Medulla oblongata (tissue), 1 donor: ENCODE measurements around the gene CHERP.

ENCODE experiments used
- DNase-seq: peaks from one replicate; pipeline ENCODE4 v3.0.0-alpha.2; 2015; ENCODE audit errors: extremely low spot score

CHERP gene

DNA sequence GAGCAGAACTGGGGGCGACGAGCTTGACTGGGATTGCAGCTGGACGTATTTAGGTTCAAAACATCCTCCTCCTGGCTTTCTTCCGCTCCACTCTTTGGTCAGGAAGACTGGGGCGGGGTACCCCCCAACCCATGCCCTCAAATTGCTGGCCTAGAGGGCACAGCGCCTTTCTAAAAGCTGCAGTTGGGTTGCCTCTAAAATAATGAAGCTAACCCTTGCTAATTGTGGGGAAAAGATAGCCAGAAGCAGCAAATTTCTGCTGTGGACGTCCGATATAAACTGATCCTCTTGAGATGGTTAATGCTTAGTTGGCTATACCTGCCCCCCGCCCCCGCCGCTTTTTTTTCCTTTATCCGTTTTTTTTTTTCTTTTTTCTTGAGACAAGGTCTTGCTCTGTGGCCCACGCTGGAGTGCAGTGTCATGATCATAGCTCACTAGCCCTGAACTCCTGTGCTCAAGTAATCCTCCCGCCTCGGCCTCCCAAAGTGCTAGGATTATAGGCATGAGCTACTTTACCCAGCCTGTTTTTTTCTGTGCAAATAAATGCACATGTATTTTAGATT is 754 bp upstream of the CHERP start:
- DNase-seq: no peak

DNA sequence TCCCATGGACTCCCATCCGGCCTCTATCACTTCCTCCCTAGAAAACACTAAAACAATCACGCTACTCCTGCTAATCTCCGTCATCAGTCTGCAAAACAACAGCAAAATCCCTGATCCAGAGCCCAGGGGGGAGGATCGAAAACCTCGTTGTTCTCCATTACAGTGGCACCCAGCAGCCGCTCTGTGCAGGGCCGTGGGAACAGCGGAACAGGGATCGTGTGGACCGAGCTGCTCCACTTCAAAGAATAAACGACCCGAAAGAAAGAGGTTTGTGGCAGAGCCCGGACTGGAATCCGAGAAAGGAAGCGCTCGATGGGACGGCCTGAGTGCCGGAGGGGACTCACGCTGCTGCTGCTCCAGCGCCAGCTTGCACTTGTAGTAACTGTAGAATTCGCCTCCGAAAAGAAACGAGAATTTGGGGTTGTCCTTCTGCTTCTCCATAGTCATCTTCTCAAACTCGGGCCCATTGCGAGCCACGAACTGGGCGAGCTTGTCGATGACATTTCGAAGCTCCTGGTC is 652 bp downstream of the CHERP start:
- no peak for DNase-seq

DNA sequence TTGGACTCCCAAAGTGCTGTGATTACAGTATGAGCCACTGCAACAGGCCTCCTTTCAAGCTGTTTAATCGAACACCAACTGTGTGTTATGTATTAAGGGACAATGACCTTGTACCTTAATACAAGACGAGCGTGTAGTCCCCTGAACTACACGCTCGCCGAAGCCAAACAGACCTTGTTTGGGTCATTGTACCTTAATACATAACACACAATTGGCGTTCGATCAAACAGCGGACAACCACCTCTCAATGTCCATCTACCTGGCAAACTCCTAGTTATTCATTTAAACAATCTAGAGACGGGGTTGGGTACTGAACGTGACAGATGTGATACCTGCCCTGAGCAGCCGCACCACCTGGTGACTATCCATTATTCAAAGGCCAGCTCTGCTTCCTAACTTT is 1.3 kb downstream of the CHERP start:
- no peak for DNase-seq

DNA sequence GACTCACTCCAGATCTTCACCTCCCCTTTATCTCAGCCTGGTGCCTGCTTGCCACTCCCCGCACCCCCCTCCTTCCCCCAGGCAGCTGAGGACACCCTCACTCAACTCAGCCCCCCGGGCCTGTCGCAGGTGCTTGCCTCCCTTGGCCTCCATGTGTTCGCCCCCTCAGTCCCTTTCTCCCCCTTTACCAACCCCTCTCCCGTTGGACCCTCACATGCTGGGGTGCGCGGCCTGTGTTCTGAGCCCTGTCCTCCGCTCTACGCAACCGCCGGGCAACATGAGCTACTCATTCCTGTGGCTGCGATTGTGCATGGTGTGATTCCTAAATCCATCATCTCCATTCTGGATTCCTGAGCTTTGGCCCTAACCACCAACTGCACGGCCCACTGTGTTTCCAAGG is 5.1 kb downstream of the CHERP start:
- DNase-seq: no peak

DNA sequence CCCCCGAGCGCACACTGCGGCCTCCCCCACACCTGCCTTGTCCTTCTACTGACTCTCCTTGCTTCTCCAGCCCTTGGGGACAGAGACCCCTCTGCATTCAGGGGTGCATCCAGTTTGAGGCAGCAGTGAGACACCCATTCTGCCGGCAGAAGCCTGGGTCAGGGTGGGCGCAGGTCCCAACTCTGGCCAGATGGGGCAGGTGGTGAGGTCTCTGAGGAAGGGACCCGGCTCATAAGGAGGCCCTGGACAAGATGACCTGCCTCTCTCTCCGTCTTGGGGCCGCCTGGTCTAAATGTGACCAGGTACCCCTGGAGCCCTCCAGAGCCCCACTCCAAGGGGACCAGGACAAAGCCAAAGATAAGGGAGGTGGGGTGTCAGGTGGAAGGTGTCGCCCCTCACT is 6.1 kb downstream of the CHERP start:
- DNase-seq: no peak

DNA sequence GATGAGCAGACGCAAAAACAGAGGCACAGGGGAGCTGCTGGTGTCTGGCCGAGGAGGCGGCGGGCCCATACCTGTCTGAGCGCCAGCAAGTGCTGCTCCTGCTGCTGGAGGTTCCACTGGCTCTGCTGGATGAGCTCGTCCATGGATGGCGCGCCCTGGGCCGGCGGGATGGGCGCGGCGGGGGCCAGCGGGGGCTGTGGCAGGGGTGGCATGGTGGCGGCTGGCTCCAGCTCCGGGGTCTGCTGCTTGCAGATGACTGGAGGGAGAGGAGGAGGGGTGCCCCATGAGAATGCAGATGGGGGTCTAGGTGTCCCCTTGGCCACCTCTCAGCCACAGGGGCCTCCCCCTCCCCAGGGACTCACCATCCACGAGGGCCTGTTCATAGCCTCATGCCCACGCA is 6.9 kb downstream of the CHERP start:
- DNase-seq: no peak

DNA sequence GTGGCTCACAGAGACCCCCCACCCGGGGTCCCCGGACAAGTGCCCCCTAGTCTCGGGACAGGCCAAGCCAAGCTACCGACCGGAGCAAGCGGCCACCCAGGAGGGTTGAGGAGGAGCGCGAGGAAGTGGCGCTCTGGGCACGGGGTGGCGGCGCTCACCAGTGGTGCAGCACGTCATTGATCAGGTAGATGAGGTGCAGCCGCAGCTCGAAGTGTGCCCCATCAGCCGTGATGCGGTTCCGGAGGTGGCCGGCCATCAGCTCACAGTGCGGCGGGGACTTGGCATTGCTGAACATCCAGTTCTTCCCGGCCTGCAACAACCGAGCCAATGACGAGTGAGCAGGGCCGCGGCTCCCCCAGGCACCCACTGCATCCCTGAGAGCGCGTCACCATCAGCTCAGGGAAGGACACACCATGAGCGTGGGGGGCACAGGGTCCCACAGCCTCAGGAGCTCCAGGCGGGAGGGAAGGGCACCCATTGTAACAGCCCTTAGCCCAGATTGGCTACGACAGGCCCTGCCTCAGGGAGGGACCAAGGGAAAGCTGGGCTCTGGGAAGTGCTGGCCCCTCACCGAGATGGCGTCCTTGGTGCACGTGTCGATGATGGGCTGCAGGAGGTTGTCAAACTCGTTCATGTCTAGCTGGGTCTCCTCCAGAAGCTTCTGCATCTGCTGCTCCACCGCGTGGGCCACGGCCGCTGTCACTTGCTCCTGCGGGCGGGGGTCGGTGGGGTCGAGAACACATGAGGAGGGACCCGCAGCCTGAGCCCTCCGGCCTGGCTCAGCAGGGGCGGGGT is 9.6 kb downstream of the CHERP start:
- no peak for DNase-seq

DNA sequence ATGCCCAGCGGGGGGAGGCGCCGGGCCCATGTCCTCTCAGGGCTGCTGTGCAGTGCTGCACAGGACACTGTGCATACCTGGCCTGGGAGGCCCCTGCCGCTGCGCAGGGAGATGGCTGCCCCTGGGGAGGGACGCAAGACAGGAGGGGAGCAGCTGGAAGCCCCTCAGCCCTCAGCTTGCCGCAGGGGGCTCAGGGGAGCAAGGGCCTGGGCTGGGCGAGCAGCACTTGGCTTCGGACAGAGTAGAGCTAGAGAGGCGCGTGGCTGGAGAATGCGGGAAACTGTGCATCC is 10.9 kb downstream of the CHERP start:
- no peak for DNase-seq

DNA sequence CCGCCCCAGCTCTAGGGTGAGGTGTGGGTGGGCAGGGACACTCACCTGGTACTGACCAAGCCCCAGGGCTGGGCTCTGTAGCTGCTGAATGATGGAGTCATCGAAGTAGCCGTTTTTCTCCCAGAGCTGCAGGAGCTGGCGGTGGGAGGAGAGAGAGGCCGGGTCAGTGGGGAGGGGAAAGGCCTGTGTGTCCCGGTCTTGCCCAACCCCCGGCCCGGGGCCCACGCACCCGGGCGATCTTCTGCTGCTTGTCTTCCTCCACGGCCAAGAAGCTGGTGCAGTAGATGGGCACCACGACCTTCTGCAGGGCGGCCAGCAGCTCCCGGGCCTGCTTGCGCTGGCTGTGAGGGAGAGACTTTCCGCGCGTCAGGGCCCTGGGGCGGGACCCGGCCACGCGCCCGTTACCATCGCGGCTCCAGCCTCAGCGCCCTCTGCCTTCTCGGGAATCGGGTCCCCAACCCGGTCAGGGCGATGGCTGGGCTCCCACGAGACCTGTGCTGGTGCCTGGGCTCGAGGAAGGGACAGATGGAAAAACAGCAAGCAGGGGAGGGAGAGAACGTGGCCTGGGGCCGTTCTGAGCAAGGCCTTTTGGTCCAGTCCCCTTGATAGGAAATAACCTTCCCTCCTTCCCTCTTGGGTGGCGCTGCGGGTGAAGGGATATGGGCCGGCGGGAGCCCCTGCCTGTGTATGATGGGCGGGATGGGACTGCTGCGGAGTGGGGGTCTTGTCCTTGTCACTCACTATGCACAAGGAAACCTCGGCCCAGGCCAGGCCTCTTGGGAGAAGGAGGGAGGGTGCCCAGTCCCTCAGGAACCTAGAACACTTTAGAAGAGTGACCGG is 11.5 kb downstream of the CHERP start:
- DNase-seq: no peak

DNA sequence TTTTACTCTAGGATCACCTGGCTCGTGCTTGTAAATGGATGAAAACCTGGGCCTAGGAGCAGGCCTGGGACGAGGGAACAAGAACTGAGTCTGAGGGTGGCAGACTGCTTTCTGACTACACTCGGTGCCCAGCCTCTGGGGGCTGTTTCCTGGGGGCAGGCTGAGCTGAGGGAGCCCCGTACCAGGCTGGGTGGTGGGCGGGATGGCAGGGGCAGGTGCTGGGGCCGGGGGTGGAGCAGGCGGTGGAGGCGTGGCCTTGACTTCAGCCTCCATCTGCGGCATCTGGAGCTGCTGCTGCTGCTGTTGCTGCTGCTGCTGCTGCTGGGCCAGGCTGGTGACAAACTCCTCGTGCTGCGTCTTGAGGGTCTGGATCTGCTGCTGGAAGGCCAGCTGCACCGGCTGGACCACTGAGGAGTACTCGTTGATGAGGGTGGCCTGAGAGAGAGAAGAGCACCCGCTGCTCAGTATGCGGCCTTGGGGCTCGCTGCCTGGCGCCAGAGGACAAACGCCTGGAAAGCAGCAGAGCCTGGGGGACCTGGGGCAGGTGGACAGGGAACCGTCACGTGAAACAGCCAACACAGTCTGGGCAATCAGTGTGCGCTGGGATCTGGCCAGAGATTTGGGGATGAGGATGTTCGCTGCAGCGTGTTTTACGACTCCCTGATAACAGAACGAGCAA is 12.6 kb downstream of the CHERP start:
- DNase-seq: no peak

DNA sequence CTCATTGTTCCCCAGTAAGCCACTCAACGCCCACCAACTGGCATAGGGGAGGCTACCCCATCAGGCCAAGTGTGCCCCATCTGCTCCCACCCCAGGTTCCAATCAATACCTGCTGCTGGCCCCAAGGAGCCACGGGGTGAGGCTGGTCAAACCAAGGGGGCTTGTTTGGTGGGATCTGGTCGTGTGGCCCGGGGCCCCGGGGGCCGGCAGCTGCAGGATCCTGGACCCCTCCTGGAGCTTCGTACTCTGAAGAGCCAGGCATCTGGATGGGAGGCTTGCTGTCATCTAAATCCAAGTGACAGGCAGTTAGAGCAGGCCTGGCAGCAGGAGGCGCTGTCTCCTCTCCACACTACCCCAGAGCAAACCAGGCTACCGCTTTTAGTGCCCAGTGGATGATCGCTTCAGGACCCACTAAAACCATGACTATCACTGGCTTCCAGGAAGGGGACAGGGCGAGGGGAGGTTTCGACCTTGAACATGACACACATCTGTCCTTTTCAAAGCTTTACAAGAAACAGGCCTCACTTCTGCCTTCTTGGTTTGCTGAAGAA is 14.2 kb downstream of the CHERP start:
- no peak for DNase-seq

DNA sequence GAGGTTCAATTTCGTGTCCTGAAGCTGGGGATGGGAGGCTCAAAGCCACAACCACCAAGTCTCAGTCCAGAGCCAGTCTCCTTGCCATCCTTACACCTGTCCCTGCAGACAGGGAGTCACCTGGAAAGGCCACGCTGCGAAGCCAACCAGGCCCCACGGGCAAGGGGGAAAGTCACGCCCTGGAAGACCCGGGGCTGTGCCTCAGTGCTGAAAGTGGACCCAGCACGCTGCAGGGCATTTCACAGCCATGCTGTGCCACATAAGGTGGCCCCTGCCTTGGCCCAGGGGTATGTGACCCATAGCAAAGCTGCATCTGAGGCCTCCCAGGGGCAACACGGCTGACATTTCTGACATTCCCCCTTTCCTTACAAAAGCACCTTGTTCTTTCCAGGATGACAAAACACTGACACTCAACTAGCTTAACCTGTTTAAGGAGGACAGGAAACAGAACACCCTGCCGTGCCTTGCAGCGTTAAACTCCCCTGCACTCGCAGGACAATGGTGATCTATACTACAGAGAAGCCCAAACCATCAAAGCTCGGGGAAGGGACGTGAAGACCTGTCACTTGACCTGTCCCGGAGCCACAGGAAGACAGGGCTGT is 14.8 kb downstream of the CHERP start:
- no peak for DNase-seq

DNA sequence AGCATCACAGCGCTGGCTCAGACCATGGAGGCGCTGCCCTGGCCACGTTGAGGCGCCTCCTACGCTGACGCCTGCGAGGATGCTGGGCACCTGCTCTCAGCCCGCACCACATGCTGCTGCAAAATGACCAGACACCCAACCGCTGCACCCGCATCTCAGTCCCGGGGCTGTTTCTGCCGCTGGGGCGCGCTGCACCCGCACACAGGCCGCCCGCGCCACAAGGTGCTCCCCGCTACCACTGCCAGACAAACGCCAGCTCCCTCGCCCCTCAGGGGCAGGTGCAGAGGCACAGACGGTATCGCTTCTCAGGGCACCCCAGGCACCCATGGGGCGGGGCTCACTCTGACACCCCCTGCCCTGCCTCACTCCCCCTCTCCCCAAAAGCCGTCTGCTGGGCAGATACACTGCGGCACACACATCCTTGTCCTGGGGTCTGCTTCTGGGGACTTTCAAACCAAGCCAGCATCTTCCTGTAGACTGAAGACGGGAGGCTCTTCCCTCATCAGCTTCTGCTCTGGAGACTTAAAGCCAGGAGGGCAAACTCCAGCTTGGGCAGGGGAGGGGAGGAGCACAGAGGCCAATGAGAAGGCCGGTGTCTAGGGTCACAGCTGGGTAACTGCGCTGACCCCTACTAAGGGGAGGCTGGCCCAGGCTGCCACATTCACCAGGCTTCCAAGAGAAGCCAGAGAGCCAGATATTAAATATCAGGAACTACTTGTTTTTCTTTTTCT is 16.3 kb downstream of the CHERP start:
- no peak for DNase-seq

DNA sequence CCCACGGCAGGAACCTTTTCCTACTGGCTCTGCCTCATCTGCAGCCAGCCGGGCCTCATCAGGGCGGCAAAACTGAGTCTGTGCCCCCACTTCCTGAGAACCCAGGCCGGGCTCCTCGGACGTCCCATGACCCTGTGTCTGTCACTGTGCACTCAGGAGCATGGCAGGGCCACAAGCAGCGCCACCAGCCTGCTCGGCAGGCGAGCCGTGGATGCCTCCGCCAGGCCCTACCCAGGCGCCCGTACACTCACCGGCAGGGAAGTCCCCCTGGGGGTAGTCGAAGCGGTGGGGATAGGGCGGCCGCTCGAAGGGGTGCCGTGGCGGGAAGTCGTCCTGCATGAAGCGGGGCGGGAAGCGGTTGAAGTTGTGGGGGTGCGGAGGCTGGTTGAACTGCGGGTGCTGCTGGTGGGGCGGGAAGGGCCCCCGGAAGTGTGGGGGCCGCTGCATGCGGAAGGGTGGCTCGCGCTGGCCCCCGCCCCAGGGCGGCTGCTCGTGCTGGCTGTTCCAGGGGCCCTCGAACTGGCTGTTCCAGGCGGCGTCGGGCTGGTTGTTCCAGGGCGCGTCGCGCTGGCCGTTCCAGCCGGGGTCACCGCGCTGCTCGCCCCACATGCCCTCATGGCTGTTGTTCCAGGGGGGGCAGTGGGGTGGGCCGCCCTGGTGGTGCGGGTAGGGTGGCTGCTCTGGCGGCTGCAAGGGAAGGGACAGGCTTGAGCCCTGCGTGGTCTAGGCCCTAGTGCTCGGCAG is 17.1 kb downstream of the CHERP start:
- DNase-seq: no peak

DNA sequence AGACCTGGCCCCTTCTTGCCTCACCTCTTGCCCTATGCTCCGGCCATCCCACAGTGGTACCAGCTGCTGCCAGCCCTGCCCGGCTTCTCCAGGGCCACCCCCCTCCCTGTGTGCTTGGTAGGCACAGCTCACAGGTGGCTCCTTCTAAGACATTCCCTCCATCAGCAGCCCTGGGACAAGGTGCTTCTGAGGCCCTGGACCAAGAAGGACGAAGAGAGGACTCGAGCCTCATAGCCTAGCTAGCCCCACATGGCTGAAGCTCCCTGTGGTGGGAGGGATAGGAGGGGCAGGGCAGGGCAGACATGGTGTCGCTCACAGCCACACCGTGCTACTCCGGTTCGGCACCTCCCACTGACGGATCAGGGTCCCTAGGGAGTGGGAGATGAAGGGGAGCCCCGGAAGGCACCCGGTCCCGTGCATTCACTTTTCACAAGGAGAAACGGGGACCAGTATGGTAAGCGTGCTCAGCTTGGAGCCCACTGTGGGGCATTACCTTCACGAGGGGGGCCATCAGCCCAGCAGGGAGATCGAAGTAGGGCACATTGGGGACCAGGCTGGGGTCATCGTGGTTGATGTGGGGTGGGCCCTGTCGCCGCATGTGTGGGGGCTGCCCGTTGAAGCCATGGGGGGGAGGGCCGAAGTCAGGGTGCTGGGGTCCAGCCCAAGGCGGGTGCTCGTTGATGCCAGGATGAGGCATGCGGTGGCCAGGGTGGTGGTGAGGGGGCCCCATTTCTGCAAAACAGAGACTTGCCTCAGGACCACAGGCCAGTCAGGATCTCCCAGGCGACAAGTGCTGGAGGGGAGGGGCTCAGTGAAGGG is 19.5 kb downstream of the CHERP start:
- no peak for DNase-seq

DNA sequence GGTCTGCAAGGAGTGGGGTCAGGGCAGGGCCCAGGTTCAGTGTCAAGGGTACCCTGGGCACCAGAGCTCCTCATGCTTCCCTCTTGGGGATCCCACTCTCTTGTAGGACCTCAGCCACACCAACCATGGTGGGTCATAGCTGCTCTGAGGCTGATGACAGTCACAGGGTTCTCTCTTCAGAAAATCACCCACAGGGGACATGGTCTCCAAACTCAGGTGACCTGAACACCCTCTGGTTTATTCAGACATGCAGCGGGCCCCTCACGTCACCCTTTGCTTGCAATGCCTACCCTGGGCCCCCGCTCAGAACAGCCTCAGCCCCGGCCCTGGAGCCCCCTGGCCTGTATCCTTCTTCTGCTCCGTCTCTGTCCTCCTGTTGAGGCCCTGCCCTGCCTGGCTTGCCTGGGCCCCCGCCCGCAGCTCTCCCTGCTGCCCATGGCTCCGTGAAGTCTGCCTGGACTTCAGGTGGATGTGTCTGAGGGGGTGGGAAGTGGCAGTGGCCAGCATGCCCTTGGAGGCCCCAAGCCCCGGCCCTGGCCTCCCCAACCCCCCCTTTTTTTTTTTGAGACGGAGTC is 20.4 kb downstream of the CHERP start:
- DNase-seq: no peak

DNA sequence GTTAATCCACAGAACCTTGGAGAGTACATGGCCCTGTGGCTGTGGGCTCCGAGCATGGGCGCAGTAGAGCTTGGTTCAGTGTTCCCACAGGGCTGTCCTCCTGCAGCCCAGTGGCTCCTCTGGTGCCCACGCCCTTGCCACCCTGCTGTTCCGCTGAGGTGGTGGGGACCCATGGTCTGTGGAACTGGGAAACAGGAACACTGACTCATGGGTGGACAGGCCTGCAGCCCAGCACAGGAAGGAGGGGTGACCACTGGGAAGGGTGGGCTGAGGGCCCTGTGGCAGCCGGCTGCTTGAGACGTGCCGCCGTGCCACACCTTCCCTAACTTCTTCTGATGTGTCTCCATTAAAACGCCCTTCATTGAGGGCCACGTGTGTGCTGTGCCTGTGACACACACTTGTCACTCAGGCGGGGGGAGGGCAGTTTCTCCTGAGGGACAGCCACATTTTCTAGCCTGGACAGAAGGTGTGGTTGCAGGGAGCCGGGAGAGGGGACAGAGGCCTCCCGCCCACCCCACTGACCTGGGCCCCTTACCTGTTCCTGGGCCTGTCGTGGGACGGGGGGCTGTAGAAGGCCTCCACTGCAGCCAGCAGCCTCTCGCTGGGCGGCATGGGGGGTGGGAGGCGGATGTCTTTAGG is 21.1 kb downstream of the CHERP start:
- DNase-seq: no peak
